HG03108 (cell line): Measurements from ENCODE around the gene TBC1D8.

ENCODE experiments used
- ATAC-seq: cut with Tn5 transposase; IDR thresholded peaks from one replicate; pipeline ENCODE4 v1.9.1; 2021; ENCODE audit warnings: moderate library complexity; ENCODE audit not compliant: unreplicated experiment

The TBC1D8 gene

GRCh38 chr2:101037161-101037755 lies 113.9 kb downstream of the TBC1D8 start:
- no peak for ATAC-seq

GRCh38 chr2:101036562-101036961 lies 114.6 kb downstream of the TBC1D8 start:
- no peak for ATAC-seq

GRCh38 chr2:101032084-101032776 lies 119.0 kb downstream of the TBC1D8 start:
- ATAC-seq, result no peak

GRCh38 chr2:101030866-101031554 lies 120.2 kb downstream of the TBC1D8 start:
- ATAC-seq, result no peak

- no peak for ATAC-seq
Observed at GRCh38 chr2:101027852-101028251, 123.3 kb downstream of the TBC1D8 start.

GRCh38 chr2:101026923-101027469 lies 124.2 kb downstream of the TBC1D8 start:
- ATAC-seq, result no peak

- no peak for ATAC-seq
Observed at GRCh38 chr2:101026253-101026701, 124.9 kb downstream of the TBC1D8 start.

- ATAC-seq, result no peak
Observed at GRCh38 chr2:101025561-101025960, 125.6 kb downstream of the TBC1D8 start.

GRCh38 chr2:101023327-101024107 lies 127.7 kb downstream of the TBC1D8 start:
- ATAC-seq, result no peak

GRCh38 chr2:101022221-101022620 lies 129.0 kb downstream of the TBC1D8 start:
- no peak for ATAC-seq

GRCh38 chr2:101018934-101019333 lies 132.2 kb downstream of the TBC1D8 start:
- ATAC-seq, result no peak

GRCh38 chr2:101017371-101017770 lies 133.8 kb downstream of the TBC1D8 start:
- no peak for ATAC-seq

- no peak for ATAC-seq
Observed at GRCh38 chr2:101014264-101014857, 136.8 kb downstream of the TBC1D8 start.

GRCh38 chr2:101012706-101013181 lies 138.4 kb downstream of the TBC1D8 start:
- ATAC-seq, result no peak

- ATAC-seq, result peak; percentile 88
Observed at GRCh38 chr2:101012054-101012705, 139.0 kb downstream of the TBC1D8 start.

GRCh38 chr2:101011152-101011551 lies 140.0 kb downstream of the TBC1D8 start:
- no peak for ATAC-seq

GRCh38 chr2:101007415-101008345 lies 143.5 kb downstream of the TBC1D8 start:
- no peak for ATAC-seq

GRCh38 chr2:101006065-101006715 lies 145.0 kb downstream of the TBC1D8 start:
- no peak for ATAC-seq
